Neuronal stem cell (in vitro differentiated cells): Measurements from ENCODE around the gene IGSF9.

Experiments
- DNase-seq: peaks from one replicate; pipeline ENCODE4 v3.0.0-alpha.2; 2013; ENCODE audit warnings: low spot score
- H2AFZ ChIP-seq: one replicate; pipeline ENCODE4 v1.6.1; 2013; ENCODE audit warnings: mild to moderate bottlenecking, low read length, inconsistent platforms
- H2AK5ac ChIP-seq: 2 replicates; pipeline ENCODE4 v1.6.1; 2013; ENCODE audit warnings: low read depth, mild to moderate bottlenecking, inconsistent platforms, low read length, moderate library complexity, mixed read lengths
- H2BK120ac ChIP-seq: 2 replicates; pipeline ENCODE4 v1.6.1; 2013; ENCODE audit warnings: low read depth, mild to moderate bottlenecking, inconsistent platforms, low read length, moderate library complexity, mixed read lengths
- H2BK12ac ChIP-seq: one replicate; pipeline ENCODE4 v1.6.1; 2013; ENCODE audit warnings: low read length, inconsistent platforms
- H2BK15ac ChIP-seq: 2 replicates; pipeline ENCODE4 v1.6.1; 2013; ENCODE audit warnings: mild to moderate bottlenecking, low read length, inconsistent platforms, mixed read lengths
- H2BK5ac ChIP-seq: one replicate; pipeline ENCODE4 v1.6.1; 2013; ENCODE audit warnings: inconsistent platforms, mild to moderate bottlenecking, low read length, moderate library complexity
- H3K14ac ChIP-seq: one replicate; pipeline ENCODE4 v1.6.1; 2013; ENCODE audit warnings: low read length, inconsistent platforms
- H3K18ac ChIP-seq: 2 replicates; pipeline ENCODE4 v1.6.1; 2013; ENCODE audit warnings: low read length, inconsistent platforms
- H3K23ac ChIP-seq: 2 replicates; pipeline ENCODE4 v1.6.1; 2013; ENCODE audit warnings: low read depth, mild to moderate bottlenecking, mixed read lengths, low read length, inconsistent platforms; ENCODE audit not compliant: poor library complexity
- H3K27ac ChIP-seq: replicated peaks from 3 replicates; pipeline ENCODE4 v1.5.1; 2013; ENCODE audit warnings: low read length, inconsistent platforms
- H3K27me3 ChIP-seq, 3 experiments: 2 replicates each; pipeline ENCODE4 v1.6.1; 2013; ENCODE audit warnings: low read length in 3 of 3, mild to moderate bottlenecking in 2 of 3, inconsistent platforms in 1 of 3, low read depth in 1 of 3, mixed read lengths in 1 of 3, moderate library complexity in 1 of 3; ENCODE audit not compliant: control insufficient read depth in 3 of 3, insufficient read depth in 3 of 3
- H3K36me3 ChIP-seq, 2 donors: replicated peaks in 1 of 2; 2 replicates each; pipeline ENCODE4 v1.6.1; 2013; ENCODE audit warnings: low read length in 2 of 2; ENCODE audit not compliant: control insufficient read depth in 2 of 2, insufficient read depth in 2 of 2
- H3K4ac ChIP-seq: 2 replicates; pipeline ENCODE4 v1.6.1; 2013; ENCODE audit warnings: inconsistent platforms, mild to moderate bottlenecking, low read length, moderate library complexity
- H3K4me1 ChIP-seq, 2 donors: 1 replicate in 1 of 2; 2 replicates in 1 of 2; pipeline ENCODE4 v1.6.1; 2013; ENCODE audit warnings: low read length in 2 of 2, low read depth in 1 of 2; ENCODE audit not compliant: control insufficient read depth in 2 of 2, insufficient read depth in 1 of 2
- H3K4me2 ChIP-seq: one replicate; pipeline ENCODE4 v1.6.1; 2013; ENCODE audit warnings: mild to moderate bottlenecking, low read length, inconsistent platforms; ENCODE audit not compliant: insufficient read depth, poor library complexity, severe bottlenecking
- H3K4me3 ChIP-seq, 2 donors: 2 replicates each; pipeline ENCODE4 v1.5.1; 2013; ENCODE audit warnings: low read length in 2 of 2, mild to moderate bottlenecking in 2 of 2, inconsistent platforms in 1 of 2, moderate library complexity in 1 of 2
- H3K79me1 ChIP-seq: one replicate; pipeline ENCODE4 v1.6.1; 2013; ENCODE audit warnings: low read depth, mild to moderate bottlenecking, inconsistent platforms, low read length, moderate library complexity
- H3K9ac ChIP-seq: one replicate; pipeline ENCODE4 v1.6.1; 2013; ENCODE audit warnings: mild to moderate bottlenecking, low read depth, low read length, inconsistent platforms; ENCODE audit not compliant: poor library complexity
- H3K9me3 ChIP-seq, 2 donors: replicated peaks in 1 of 2; 2 replicates each; pipeline versions ENCODE3 to v1.6.1; 2013; ENCODE audit warnings: low read length in 2 of 2, mild to moderate bottlenecking in 2 of 2, inconsistent platforms in 1 of 2, low read depth in 1 of 2, mixed read lengths in 1 of 2, moderate library complexity in 1 of 2; ENCODE audit not compliant: control insufficient read depth in 2 of 2, insufficient read depth in 1 of 2
- H4K8ac ChIP-seq: one replicate; pipeline ENCODE4 v1.6.1; 2013; ENCODE audit warnings: low read depth, mild to moderate bottlenecking, inconsistent platforms, low read length, moderate library complexity
- H4K91ac ChIP-seq: one replicate; pipeline ENCODE4 v1.6.1; 2013; ENCODE audit warnings: low read length, low read depth, mild to moderate bottlenecking, inconsistent platforms; ENCODE audit not compliant: poor library complexity
- WGBS, 2 donors: extraction: QIAGEN DNeasy Blood & Tissue Kit; methylation state at CpG; one replicate each; pipeline ENCODE4 v1.1.7; 2013; ENCODE audit warnings: missing lambda C conversion rate in 2 of 2, mixed read lengths in 1 of 2; ENCODE audit not compliant: insufficient read length in 2 of 2, insufficient replicate concordance in 1 of 2; ENCODE audit errors: extremely low coverage in 2 of 2; 5-methylcytosine and 5-hydroxymethylcytosine counted together

Gene IGSF9

DNA sequence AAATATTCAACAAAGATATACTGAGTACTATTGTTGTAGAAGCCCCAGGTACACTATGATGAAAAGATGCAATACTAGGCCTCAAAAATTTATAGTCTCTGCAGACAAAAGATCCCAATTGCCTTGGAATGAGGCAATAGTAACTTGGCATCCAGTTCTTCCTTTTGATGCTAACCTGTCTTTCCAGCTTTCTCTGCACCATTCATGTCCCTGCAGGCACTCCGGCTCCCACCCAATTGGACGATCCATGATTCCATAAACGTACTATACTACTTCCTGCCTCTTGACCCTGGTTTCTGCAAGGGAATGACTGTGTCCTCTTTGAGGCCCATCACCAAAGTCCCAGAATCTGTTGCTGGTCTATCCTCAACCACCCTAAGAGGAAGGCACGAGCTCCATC is 12.1 kb downstream of the IGSF9 start:
- H3K14ac ChIP-seq: no peak overlapping the region
- peaks cover 0 to 2% (median 0%) of the 10 kb centered on the region in 3 experiments for H3K27me3 ChIP-seq
- H3K23ac ChIP-seq: no peak overlapping the region
- no peak overlapping the region for H2BK15ac ChIP-seq
- H3K27ac ChIP-seq: no peak overlapping the region
- no peak overlapping the region for H4K91ac ChIP-seq
- H3K79me1 ChIP-seq: no peaks in the 10 kb centered on the region
- peaks cover 26 to 54% of the 10 kb centered on the region in 2 donors for H3K36me3 ChIP-seq
- no peak overlapping the region for H3K4me3 ChIP-seq
- H2BK120ac ChIP-seq: no peak overlapping the region
- no peak overlapping the region for H3K4ac ChIP-seq
- no peak overlapping the region for H3K18ac ChIP-seq
- H2AK5ac ChIP-seq: no peak overlapping the region
- DNase-seq: no peak
- H3K9ac ChIP-seq: no peak overlapping the region
- H3K4me1 ChIP-seq: peaks cover 8 to 18% of the 10 kb centered on the region in 2 donors
- H2BK5ac ChIP-seq: no peak overlapping the region
- no peak overlapping the region for H3K4me2 ChIP-seq
- no peaks in the 10 kb centered on the region for H3K9me3 ChIP-seq
- H2BK12ac ChIP-seq: no peak overlapping the region
- H2AFZ ChIP-seq: no peak overlapping the region
- WGBS, 2 donors: no CpG with 5 or more reads among the region's 4 CpGs
- no peak overlapping the region for H4K8ac ChIP-seq

DNA sequence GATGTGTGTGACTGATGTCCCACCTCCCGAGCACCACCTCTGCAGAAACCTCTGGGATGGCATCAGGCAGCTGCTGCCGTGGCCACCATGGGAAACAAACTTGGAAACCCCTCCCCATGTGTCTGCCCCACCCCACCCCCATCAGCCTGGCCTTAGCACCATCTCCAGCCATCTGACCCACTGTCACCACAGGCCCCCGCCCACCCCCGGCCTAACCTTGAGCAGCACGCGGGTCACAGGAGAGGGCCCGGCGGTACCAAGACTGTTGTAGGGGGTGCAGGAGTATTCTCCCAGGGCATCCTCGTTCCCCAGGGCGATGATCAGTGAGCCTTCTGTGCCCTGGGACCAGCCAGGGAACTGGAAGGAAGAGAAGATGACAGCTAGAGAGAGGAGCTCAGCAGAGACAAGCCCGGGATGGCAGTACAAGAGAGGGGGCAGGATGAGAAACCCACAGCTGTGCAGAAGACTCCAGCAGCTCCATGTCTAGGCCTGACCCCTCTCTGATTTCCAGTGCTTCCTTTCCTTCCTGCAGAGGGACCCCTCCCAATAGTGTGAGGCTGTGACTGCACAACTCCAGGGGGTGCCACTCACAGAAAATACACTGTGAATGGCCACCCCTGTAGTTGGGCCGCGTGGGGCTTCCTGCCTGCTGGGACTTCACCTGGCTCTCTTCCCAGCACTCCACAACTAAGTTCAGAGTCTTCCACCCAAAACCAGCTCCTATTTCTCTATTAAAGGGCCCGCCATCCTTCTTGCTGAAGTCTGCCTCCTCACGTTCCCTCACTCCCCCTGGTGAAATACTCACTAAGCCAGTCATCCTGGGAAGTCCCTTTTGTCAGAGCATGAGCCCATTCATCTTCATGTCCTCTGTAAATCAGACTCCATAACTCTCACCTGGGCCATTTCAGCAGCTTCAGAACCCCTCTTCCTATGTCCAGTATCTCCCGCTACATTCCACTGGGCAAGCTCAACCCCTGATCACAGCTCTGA is 12.8 kb downstream of the IGSF9 start:
- Histone ChIP-seq H2BK15ac (no peak overlapping the region), H2AFZ (no peak overlapping the region), H3K27ac (no peak overlapping the region), H3K4ac (no peak overlapping the region), H3K79me1 (no peaks in the 10 kb centered on the region), H3K4me2 (no peak overlapping the region), H3K9me3 (no peaks in the 10 kb centered on the region), H3K27me3 (peaks cover 0 to 2% (median 0%) of the 10 kb centered on the region in 3 experiments), H3K9ac (no peak overlapping the region), H4K91ac (no peak overlapping the region), H3K23ac (no peak overlapping the region), H2AK5ac (no peak overlapping the region), H4K8ac (no peak overlapping the region), H3K18ac (no peak overlapping the region), H3K4me1 (peaks cover 8 to 10% of the 10 kb centered on the region in 2 donors), H2BK5ac (no peak overlapping the region), H3K36me3 (peaks cover 26 to 55% of the 10 kb centered on the region in 2 donors), H2BK120ac (no peak overlapping the region), H3K4me3 (no peak overlapping the region), H2BK12ac (no peak overlapping the region), H3K14ac (no peak overlapping the region)
- WGBS, 2 donors: no CpG with 5 or more reads among the region's 16 CpGs
- DNase-seq: no peak

DNA sequence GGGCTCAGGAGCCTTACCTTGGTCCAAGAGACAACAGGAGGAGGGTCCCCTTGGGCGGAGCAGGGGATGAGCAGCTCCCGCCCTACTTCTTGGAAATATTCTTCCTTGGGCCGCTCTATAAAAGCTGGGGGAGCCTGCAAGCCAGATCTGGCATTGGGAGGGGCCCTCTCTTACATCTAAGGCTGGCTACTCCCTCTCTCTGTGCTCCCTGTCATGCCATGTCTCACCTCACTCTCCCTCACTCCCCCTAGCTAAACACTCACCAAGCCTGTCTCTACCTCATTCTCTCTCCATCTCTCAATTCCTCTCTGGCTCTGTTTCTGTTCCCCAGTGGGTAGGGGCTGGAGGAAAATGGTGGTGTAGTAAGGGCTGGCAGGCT is 13.6 kb downstream of the IGSF9 start:
- Histone ChIP-seq H3K18ac (no peak overlapping the region), H3K4me2 (no peak overlapping the region), H3K4me3 (no peak overlapping the region), H2BK15ac (no peak overlapping the region), H3K9me3 (no peaks in the 10 kb centered on the region), H2AK5ac (peak overlapping the region; percentile 17), H3K4me1 (peaks cover 3% of the 10 kb centered on the region in 2 donors), H2AFZ (no peak overlapping the region), H3K36me3 (peaks cover 33 to 61% of the 10 kb centered on the region in 2 donors), H4K8ac (no peak overlapping the region), H2BK5ac (no peak overlapping the region), H3K79me1 (no peaks in the 10 kb centered on the region), H4K91ac (no peak overlapping the region), H3K9ac (no peak overlapping the region), H3K23ac (no peak overlapping the region), H3K27ac (no peak overlapping the region), H2BK12ac (no peak overlapping the region), H3K27me3 (peaks cover 0 to 2% (median 0%) of the 10 kb centered on the region in 3 experiments), H3K14ac (no peak overlapping the region), H3K4ac (no peak overlapping the region), H2BK120ac (no peak overlapping the region)
- WGBS, 2 donors: no CpG with 5 or more reads among the region's 3 CpGs
- no peak for DNase-seq

DNA sequence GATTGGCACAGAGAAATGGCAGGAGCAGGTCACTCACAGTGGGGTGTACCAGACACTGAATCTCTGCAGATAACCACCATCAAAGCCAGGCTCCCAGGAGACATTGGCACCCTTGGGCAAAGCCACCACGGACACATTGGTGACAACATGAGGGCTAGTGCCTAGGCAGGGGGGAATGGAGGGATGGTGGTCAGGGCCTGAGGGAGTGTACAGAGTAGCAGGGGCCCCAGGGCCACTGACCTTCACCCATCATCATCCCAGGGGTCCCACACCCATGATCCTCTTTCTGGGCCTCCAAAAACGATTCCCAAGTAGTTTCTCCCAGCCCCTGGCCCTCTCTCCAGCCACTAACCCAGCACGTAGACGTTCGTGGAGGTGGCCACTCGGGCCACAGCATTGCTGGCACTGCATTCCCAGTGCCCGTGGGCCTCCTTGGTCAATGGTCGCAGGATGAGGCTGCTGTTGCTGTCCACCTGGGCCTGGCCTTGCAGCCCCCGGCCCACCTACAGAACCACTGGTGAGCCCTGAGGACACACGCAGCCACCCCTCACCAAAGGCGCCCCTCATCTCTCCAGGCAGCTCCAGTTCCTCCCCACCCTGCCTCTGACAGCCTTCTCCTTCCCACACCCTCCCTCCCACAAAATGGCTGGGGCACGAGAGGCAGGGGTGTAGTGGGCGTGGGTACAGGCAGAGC is 14.2 kb downstream of the IGSF9 start:
- Histone ChIP-seq H3K9ac (no peak overlapping the region), H2BK15ac (no peak overlapping the region), H2AK5ac (peak overlapping the region; percentile 17), H2BK120ac (no peak overlapping the region), H4K8ac (no peak overlapping the region), H3K27ac (no peak overlapping the region), H2BK12ac (no peak overlapping the region), H3K18ac (no peak overlapping the region), H2AFZ (no peak overlapping the region), H4K91ac (no peak overlapping the region), H3K36me3 (peaks cover 33 to 61% of the 10 kb centered on the region in 2 donors), H3K27me3 (peaks cover 0 to 2% (median 0%) of the 10 kb centered on the region in 3 experiments), H2BK5ac (peak overlapping the region; percentile 35), H3K4me3 (no peak overlapping the region), H3K14ac (no peak overlapping the region), H3K4ac (no peak overlapping the region), H3K4me2 (no peak overlapping the region), H3K4me1 (peaks cover 0 to under 1% of the 10 kb centered on the region in 2 donors), H3K9me3 (no peaks in the 10 kb centered on the region), H3K23ac (no peak overlapping the region), H3K79me1 (no peaks in the 10 kb centered on the region)
- no peak for DNase-seq
- no CpG with 5 or more reads among the region's 13 CpGs for WGBS, 2 donors
